H9 (cell line): ENCODE measurements around the gene EZH1. TPM values are rescaled to one million over a fixed set of nuclear protein-coding genes. Genes with fewer than 3 reads are reported as not detected.

Source experiments
- DNase-seq: peaks from one replicate; pipeline ENCODE4 v3.0.0-alpha.2; 2017
- H2AFZ ChIP-seq: one replicate; pipeline ENCODE4 v1.6.1; 2013; ENCODE audit warnings: mild to moderate bottlenecking, low read length, control low read depth, moderate library complexity
- H2AK5ac ChIP-seq: 2 replicates; pipeline ENCODE4 v1.6.1; 2013; ENCODE audit warnings: low read length, control low read depth, mixed read lengths; ENCODE audit not compliant: insufficient read length
- H2BK120ac ChIP-seq: one replicate; pipeline ENCODE4 v1.6.1; 2013; ENCODE audit warnings: low read depth, mild to moderate bottlenecking, low read length, control low read depth, inconsistent platforms; ENCODE audit not compliant: poor library complexity, severe bottlenecking
- H2BK12ac ChIP-seq: 2 replicates; pipeline ENCODE4 v1.6.1; 2013; ENCODE audit warnings: low read length, control low read depth, mixed read lengths, low read depth; ENCODE audit not compliant: insufficient read length
- H2BK15ac ChIP-seq: 2 replicates; pipeline ENCODE4 v1.6.1; 2013; ENCODE audit warnings: low read depth, low read length, control low read depth
- H2BK20ac ChIP-seq: one replicate; pipeline ENCODE4 v1.6.1; 2013; ENCODE audit warnings: low read depth, mild to moderate bottlenecking, low read length, control low read depth, inconsistent platforms; ENCODE audit not compliant: poor library complexity, severe bottlenecking
- H2BK5ac ChIP-seq: 2 replicates; pipeline ENCODE4 v1.6.1; 2013; ENCODE audit warnings: low read length, control low read depth, mixed read lengths; ENCODE audit not compliant: insufficient read length
- H3K14ac ChIP-seq: 2 replicates; pipeline ENCODE4 v1.6.1; 2013; ENCODE audit warnings: low read length, control low read depth; ENCODE audit not compliant: insufficient read depth
- H3K18ac ChIP-seq: 2 replicates; pipeline ENCODE4 v1.6.1; 2013; ENCODE audit warnings: low read depth, mild to moderate bottlenecking, mixed read lengths, low read length, control low read depth; ENCODE audit not compliant: insufficient read length
- H3K23ac ChIP-seq: 2 replicates; pipeline ENCODE4 v1.6.1; 2013; ENCODE audit warnings: low read length, control low read depth, mixed read lengths, low read depth; ENCODE audit not compliant: insufficient read length
- H3K23me2 ChIP-seq: 2 replicates; pipeline ENCODE4 v1.6.1; 2013; ENCODE audit warnings: low read depth, mild to moderate bottlenecking, mixed read lengths, low read length, control low read depth; ENCODE audit not compliant: insufficient read length, poor library complexity, severe bottlenecking
- H3K27ac ChIP-seq: 2 replicates; pipeline ENCODE4 v1.5.1; 2013; ENCODE audit warnings: low read length, control low read depth, mixed read lengths, low read depth; ENCODE audit not compliant: insufficient read length
- H3K27me3 ChIP-seq: 2 replicates; pipeline ENCODE4 v1.6.1; 2013; ENCODE audit warnings: low read length, control low read depth, inconsistent platforms; ENCODE audit not compliant: insufficient read depth
- H3K4ac ChIP-seq: 2 replicates; pipeline ENCODE4 v1.6.1; 2013; ENCODE audit warnings: low read depth, mild to moderate bottlenecking, control low read depth, inconsistent platforms, low read length, moderate library complexity
- H3K4me1 ChIP-seq: 2 replicates; pipeline ENCODE4 v1.6.1; 2013; ENCODE audit warnings: low read length, control low read depth, inconsistent platforms; ENCODE audit not compliant: insufficient read depth
- H3K4me2 ChIP-seq: 2 replicates; pipeline ENCODE4 v1.6.1; 2013; ENCODE audit warnings: low read length, control low read depth, mixed read lengths; ENCODE audit not compliant: insufficient read length, insufficient read depth
- H3K56ac ChIP-seq: 2 replicates; pipeline ENCODE4 v1.6.1; 2013; ENCODE audit warnings: low read depth, mild to moderate bottlenecking, mixed read lengths, low read length, control low read depth; ENCODE audit not compliant: insufficient read length
- H3K79me1 ChIP-seq: 2 replicates; pipeline ENCODE4 v1.6.1; 2013; ENCODE audit warnings: low read depth, mild to moderate bottlenecking, moderate library complexity, low read length, control low read depth, inconsistent platforms; ENCODE audit not compliant: insufficient read depth, poor library complexity, severe bottlenecking
- H3K79me2 ChIP-seq: 2 replicates; pipeline ENCODE4 v1.6.1; 2013; ENCODE audit warnings: low read length, control low read depth, inconsistent platforms; ENCODE audit not compliant: insufficient read depth
- H3K9ac ChIP-seq: 2 replicates; pipeline ENCODE4 v1.6.1; 2013; ENCODE audit warnings: low read length, control low read depth, mixed read lengths; ENCODE audit not compliant: insufficient read length; ENCODE audit errors: extremely low read depth
- H3K9me3 ChIP-seq: one replicate; pipeline ENCODE4 v1.6.1; 2013; ENCODE audit warnings: low read depth, low read length, inconsistent platforms; ENCODE audit not compliant: control insufficient read depth
- H3T11ph ChIP-seq: one replicate; pipeline ENCODE4 v1.6.1; 2013; ENCODE audit warnings: mild to moderate bottlenecking, low read length, control low read depth, inconsistent platforms
- H4K20me1 ChIP-seq: one replicate; pipeline ENCODE4 v1.6.1; 2013; ENCODE audit not compliant: control insufficient read depth, insufficient read length, insufficient read depth
- H4K5ac ChIP-seq: 2 replicates; pipeline ENCODE4 v1.6.1; 2013; ENCODE audit warnings: low read depth, mild to moderate bottlenecking, mixed read lengths, low read length, control low read depth; ENCODE audit not compliant: insufficient read length
- H4K8ac ChIP-seq: replicated peaks from 2 replicates; pipeline ENCODE4 v1.6.1; 2013; ENCODE audit warnings: low read length, control low read depth, mixed read lengths, low read depth; ENCODE audit not compliant: insufficient read length
- H4K91ac ChIP-seq: 2 replicates; pipeline ENCODE4 v1.6.1; 2013; ENCODE audit warnings: low read depth, mild to moderate bottlenecking, moderate library complexity, mixed read lengths, low read length, control low read depth; ENCODE audit not compliant: insufficient read length
- H3K27ac Mint-ChIP-seq, 3 experiments: 2 replicates in 2 of 3; 3 replicates in 1 of 3; pipeline ENCODE4 v1.8.0; 2020 to 2021; ENCODE audit warnings: mixed read lengths in 3 of 3, mild to moderate bottlenecking in 1 of 3, moderate library complexity in 1 of 3
- H3K27me3 Mint-ChIP-seq: 2 replicates; pipeline ENCODE4 v1.8.0; 2021; ENCODE audit warnings: low read depth, mild to moderate bottlenecking, moderate library complexity, mixed read lengths
- H3K36me3 Mint-ChIP-seq, 3 experiments: 2 replicates in 2 of 3; 3 replicates in 1 of 3; pipeline ENCODE4 v1.8.0; 2020 to 2021; ENCODE audit warnings: low read depth in 3 of 3, mixed read lengths in 3 of 3; ENCODE audit not compliant: insufficient read depth in 1 of 3
- H3K4me1 Mint-ChIP-seq, 2 experiments: 2 replicates each; pipeline ENCODE4 v1.8.0; 2020; ENCODE audit warnings: mixed read lengths in 2 of 2
- H3K4me3 Mint-ChIP-seq, 2 experiments: 2 replicates in 1 of 2; 3 replicates in 1 of 2; pipeline ENCODE4 v1.8.0; 2020 to 2021; ENCODE audit warnings: mild to moderate bottlenecking in 2 of 2, mixed read lengths in 2 of 2, moderate library complexity in 1 of 2
- H3K9me3 Mint-ChIP-seq, 2 experiments: 2 replicates in 1 of 2; 3 replicates in 1 of 2; pipeline ENCODE4 v1.8.0; 2020; ENCODE audit warnings: mild to moderate bottlenecking in 2 of 2, mixed read lengths in 2 of 2, moderate library complexity in 1 of 2
- CTCF ChIP-seq: fragments of 200-600 bp; sonication (generic); conservative IDR thresholded peaks from 3 replicates; pipeline ENCODE4 v1.8.0; 2021; ENCODE audit warnings: antibody characterized with exemption, mild to moderate bottlenecking
- WGBS: extraction: QIAGEN DNeasy Blood & Tissue Kit; methylation state at CpG from one replicate; pipeline ENCODE4 v1.1.7; 2013; ENCODE audit warnings: missing lambda C conversion rate, low lambda C conversion rate, mixed read lengths; ENCODE audit not compliant: insufficient read length; ENCODE audit errors: extremely low coverage; 5-methylcytosine and 5-hydroxymethylcytosine counted together
- total RNA-seq: library from RNA; stranded (reverse); gene quantifications from 2 replicates; pipeline ENCODE4 v1.2.1, GENCODE V29; 2021

The EZH1 gene
- total RNA-seq, 1 experiment from 2014 or later, result 17.9 TPM

GRCh38 chr17:42678951-42679491 is 65.8 kb downstream of the EZH1 start:
- Histone ChIP-seq H3K9ac (peak overlapping the region; percentile 50), H3K14ac (0 out of 2 replicates have a peak overlapping the region, but pooled peaks have one; percentile 78), H2AFZ (no peak overlapping the region), H3K79me1 (no peaks in the 10 kb centered on the region), H2BK12ac (no peak overlapping the region), H4K20me1 (no peaks in the 10 kb centered on the region), H3K27me3 (no peaks in the 10 kb centered on the region; the same call in 1 of the 2 replicates), H4K8ac (no peak overlapping the region), H3K79me2 (no peaks in the 10 kb centered on the region; the same call in 1 of the 2 replicates), H3K9me3 (no peaks in the 10 kb centered on the region), H2BK120ac (no peak overlapping the region), H4K91ac (no peak overlapping the region), H3K4me2 (peak overlapping the region; percentile 83), H3K4ac (no peak overlapping the region), H3K23me2 (peaks cover 36% of the 10 kb centered on the region), H2BK15ac (no peak overlapping the region), H4K5ac (no peak overlapping the region), H3K27ac (no peak overlapping the region), H3K18ac (peak overlapping the region; percentile 73), H2AK5ac (no peak overlapping the region), H3K4me1 (peaks cover 6% of the 10 kb centered on the region; the same call in 1 of the 2 replicates), H2BK20ac (no peak overlapping the region), H3T11ph (no peak overlapping the region), H2BK5ac (no peak overlapping the region), H3K23ac (no peak overlapping the region), H3K56ac (no peak overlapping the region)
- H3K27ac Mint-ChIP-seq, result peak overlapping the region in 2 of 3 experiments; percentile 93 to 98; a peak in 4 of 7 replicates
- H3K9me3 Mint-ChIP-seq, result no peaks in the 10 kb centered on the region; a peak in 2 of 5 replicates
- WGBS, result no CpG with 5 or more reads among the region's 18 CpGs
- H3K36me3 Mint-ChIP-seq, result peaks cover 0 to 5% (median 0%) of the 10 kb centered on the region in 3 experiments; a peak in 2 of 7 replicates
- H3K4me3 Mint-ChIP-seq, result peak overlapping the region; percentile 82 to 92
- DNase-seq, result peak; percentile 72
- no peak for TF ChIP-seq CTCF
- H3K27me3 Mint-ChIP-seq, result peaks cover 29% of the 10 kb centered on the region
- peaks cover 44 to 57% of the 10 kb centered on the region in 2 experiments for H3K4me1 Mint-ChIP-seq
